ENCODE results near the gene PRKAB2. TPM values are rescaled to one million over a fixed set of nuclear protein-coding genes. Genes with fewer than 3 reads are reported as not detected.
"Not testable (repeated sequence)": the region's sequence is repeated elsewhere in the genome, so short reads cannot be mapped to it uniquely, and the experiment has no call there.

PRKAB2 gene
- total RNA-seq, 2 donors from 2014 or later: 13.4 to 22.6 TPM

DNA sequence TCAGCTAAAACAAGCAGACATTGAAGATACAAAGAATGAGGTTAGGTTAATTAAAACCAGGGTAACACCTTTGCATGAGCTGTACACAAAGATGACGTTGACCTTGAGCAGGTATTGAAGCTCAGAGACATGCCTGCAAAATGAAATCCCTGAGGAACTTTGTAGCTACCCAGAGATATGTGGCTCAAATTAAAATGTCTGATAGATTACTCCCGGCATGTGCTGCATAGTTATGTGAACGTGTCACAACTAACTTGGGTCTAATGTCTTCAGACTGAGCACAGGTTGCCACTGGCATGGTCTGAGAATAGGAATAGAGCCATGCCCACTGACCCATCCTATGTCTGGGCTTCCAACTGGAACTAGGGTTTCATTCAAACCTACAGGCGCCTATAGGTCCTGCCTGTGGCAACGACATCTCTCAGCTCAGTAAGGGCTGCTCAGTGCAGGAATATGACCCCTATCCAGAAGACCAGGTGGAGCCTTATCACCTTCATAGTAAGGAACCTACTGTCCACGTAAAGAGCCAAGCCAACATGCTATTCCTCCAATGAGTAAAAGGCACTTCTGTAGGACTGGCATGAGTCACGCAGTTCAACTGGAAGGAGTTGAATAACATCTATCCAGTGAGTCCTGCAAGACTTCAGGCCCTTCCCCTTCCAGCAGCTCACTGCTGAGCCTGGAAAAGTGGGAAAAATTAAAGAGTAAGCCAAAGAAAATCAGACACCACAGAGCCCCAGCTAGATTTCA, 60.7 kb downstream of the PRKAB2 start:
- Histone ChIP-seq H3K27ac (no peak overlapping the region), H3K4me1 (no peaks in the 10 kb centered on the region), H3K9me3 (no peaks in the 10 kb centered on the region), H3K36me3 (no peaks in the 10 kb centered on the region), H3K27me3 (no peaks in the 10 kb centered on the region), H3K4me3 (no peak overlapping the region)
- TF ChIP-seq, protein P1, sequence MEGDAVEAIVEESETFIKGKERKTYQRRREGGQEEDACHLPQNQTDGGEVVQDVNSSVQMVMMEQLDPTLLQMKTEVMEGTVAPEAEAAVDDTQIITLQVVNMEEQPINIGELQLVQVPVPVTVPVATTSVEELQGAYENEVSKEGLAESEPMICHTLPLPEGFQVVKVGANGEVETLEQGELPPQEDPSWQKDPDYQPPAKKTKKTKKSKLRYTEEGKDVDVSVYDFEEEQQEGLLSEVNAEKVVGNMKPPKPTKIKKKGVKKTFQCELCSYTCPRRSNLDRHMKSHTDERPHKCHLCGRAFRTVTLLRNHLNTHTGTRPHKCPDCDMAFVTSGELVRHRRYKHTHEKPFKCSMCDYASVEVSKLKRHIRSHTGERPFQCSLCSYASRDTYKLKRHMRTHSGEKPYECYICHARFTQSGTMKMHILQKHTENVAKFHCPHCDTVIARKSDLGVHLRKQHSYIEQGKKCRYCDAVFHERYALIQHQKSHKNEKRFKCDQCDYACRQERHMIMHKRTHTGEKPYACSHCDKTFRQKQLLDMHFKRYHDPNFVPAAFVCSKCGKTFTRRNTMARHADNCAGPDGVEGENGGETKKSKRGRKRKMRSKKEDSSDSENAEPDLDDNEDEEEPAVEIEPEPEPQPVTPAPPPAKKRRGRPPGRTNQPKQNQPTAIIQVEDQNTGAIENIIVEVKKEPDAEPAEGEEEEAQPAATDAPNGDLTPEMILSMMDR (IDR thresholded peaks at IDR 0.05): no peak
- no peak for DNase-seq (ENCODE audit: low spot score)

DNA sequence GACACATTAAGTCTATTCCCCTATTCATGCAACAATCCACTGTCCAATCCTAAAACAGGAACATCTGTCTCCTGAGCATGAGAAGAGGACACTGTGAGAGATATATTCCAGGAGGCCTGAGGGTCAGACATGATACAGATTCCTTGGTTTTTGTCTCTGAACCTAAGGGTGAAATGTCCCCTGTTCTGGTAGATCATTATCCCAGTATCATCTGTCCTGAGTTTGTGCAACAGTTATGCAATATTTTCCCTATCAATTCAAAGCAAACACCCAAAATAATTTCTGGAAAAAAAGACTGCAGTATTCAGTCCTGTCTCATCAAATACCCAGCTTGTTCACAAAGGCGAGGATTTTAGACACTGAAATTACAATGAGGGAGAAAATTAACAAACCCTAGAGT, 61.4 kb downstream of the PRKAB2 start:
- DNase-seq (ENCODE audit: low spot score): no peak
- Histone ChIP-seq H3K9me3 (no peaks in the 10 kb centered on the region), H3K27me3 (no peaks in the 10 kb centered on the region), H3K4me1 (no peaks in the 10 kb centered on the region), H3K27ac (no peak overlapping the region), H3K4me3 (no peak overlapping the region), H3K36me3 (no peaks in the 10 kb centered on the region)
- TF ChIP-seq, protein P1 (IDR thresholded peaks at IDR 0.05): no peak

DNA sequence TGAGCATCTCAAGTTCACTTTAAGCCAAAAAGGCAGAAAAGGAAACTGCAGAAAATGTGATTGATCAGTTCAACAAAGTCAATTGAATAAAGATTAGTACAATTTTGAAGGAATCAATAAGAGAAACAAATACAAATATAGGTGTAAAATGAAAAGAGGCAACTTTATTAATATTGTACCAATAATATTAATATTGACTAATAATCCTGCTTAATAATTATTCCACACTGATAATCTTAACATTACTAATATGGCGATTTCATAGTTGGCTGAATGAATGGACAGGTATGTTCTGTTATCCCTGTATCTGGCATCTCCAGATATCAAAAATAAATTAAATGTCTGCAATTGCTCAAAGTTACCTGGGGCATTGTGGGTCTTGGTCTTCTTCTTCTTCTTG, 61.8 kb downstream of the PRKAB2 start:
- TF ChIP-seq, protein P1 (IDR thresholded peaks at IDR 0.05): no peak
- Histone ChIP-seq H3K27ac (no peak overlapping the region), H3K36me3 (no peaks in the 10 kb centered on the region), H3K4me3 (no peak overlapping the region), H3K9me3 (no peaks in the 10 kb centered on the region), H3K4me1 (no peaks in the 10 kb centered on the region), H3K27me3 (no peaks in the 10 kb centered on the region)
- no peak for DNase-seq (ENCODE audit: low spot score)

DNA sequence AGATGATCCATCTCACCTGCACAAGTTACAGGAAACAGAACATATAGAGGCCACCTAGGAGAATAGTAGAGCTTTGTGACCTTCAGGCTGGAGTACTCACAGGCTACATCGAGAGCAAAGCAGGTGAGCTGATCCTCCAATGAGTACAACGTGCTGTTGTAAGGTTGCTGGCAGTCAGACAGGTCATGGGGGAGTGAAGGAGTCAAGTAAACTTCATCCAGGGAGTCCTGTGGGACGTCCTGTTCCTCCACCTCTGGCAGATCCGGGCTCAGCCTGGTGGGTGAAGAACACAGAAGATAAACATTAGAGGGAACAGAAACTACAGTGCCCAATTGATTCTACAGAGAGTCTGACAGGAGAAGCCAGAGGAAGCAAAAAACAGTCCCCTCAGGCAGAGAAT, 62.5 kb downstream of the PRKAB2 start:
- H3K27me3 ChIP-seq: no peaks in the 10 kb centered on the region
- no peaks in the 10 kb centered on the region for H3K36me3 ChIP-seq
- no peak overlapping the region for H3K27ac ChIP-seq
- TF ChIP-seq, protein P1 (IDR thresholded peaks at IDR 0.05): no peak
- H3K9me3 ChIP-seq: no peaks in the 10 kb centered on the region
- no peak overlapping the region for H3K4me3 ChIP-seq
- no peaks in the 10 kb centered on the region for H3K4me1 ChIP-seq
- DNase-seq (ENCODE audit: low spot score): no peak

DNA sequence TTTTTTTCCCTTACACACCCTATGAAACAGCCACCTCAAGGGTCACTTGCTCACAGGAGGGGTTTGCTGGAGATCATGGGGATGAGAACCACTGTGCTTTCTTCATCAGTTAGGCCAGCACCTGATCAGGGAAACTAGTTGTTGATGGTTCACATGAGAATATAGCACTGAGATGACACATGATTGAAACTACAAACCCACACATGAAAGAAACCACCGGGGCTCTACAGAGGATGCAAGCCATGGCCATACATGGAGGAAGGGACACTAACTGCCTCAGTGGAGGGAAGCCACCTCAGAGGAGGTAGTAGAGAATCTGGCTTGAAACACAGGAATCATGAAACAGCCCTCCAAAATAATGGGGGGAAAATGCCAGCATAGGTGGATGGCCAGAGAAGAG, 63.2 kb downstream of the PRKAB2 start:
- no peaks in the 10 kb centered on the region for H3K4me1 ChIP-seq
- H3K27ac ChIP-seq: no peak overlapping the region
- TF ChIP-seq, protein P1 (IDR thresholded peaks at IDR 0.05): no peak
- H3K36me3 ChIP-seq: no peaks in the 10 kb centered on the region
- no peaks in the 10 kb centered on the region for H3K27me3 ChIP-seq
- no peak for DNase-seq (ENCODE audit: low spot score)
- H3K9me3 ChIP-seq: no peaks in the 10 kb centered on the region
- H3K4me3 ChIP-seq: no peak overlapping the region

DNA sequence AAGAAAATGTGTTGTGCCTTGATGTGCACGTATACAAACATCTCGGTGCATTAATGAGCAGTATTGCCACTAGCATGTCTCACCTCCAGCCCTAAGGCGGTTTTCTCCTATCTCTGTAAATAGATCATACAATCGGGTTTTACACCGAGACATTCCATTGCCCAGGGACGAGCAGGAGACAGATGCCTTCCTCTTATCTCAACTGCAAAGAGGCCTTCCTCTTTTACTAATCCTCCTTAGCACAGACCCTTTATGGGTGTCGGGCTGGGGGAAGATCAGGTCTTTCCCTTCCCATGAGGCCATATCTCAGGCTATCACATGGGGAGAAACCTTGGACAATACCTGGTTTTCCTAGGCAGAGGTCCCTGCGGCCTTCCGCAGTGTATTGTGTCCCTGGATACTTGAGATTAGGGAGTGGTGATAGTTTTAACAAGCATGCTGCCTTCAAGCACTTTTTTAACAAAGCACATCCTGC, 65.8 kb downstream of the PRKAB2 start:
- not testable (repeated sequence) for H3K27me3 ChIP-seq; H3K36me3 ChIP-seq; H3K9me3 ChIP-seq; H3K4me1 ChIP-seq; DNase-seq (ENCODE audit: low spot score); H3K4me3 ChIP-seq; H3K27ac ChIP-seq

All from right atrium auricular region (tissue), 2 donors.